ENCODE results near the gene ARMC2. TPM values are rescaled to one million over a fixed set of nuclear protein-coding genes. Genes with fewer than 3 reads are reported as not detected.

The ARMC2 gene
- total and polyA plus RNA-seq, 2 donors (not counting 1 experiment from before 2014, with no cell fraction given) = 4.8 to 9.9 TPM

DNA sequence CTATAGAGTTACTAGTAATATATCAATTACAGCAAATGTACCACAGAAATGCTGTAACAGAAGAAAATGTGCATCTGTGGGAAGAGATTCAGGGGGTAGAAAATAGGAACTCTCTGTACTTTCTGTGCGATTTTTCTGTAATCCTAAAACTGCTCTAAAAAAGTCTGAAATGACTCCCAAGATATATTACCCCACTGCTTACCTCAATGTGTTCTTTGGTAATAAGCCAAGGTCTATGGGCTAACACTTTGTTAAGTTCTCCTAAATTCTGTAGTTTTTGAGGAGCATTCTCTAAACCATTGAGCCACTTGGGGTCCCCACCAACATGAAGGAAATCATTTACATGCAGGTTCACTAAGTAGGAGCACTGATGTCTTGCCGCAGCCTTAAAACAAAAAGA lies 152.1 kb downstream of the ARMC2 start:
- CTCF ChIA-PET = interaction anchor here (1.3 kb wide), 1 partner anchor 73 kb away, joined by 4 read pairs; no protein-coding TSS in a partner anchor

More for the DNA sequence above, 152.1 kb downstream of the ARMC2 start:
- H3K36me3 ChIP-seq (replicated peaks in 1 of 2; ENCODE audit: control extremely low read depth in 1 of 2, control insufficient read depth in 1 of 2, extremely low read depth in 1 of 2, insufficient read depth in 2 of 2, low read length in 1 of 2) = peaks cover 13 to 32% of the 10 kb centered on the region in 2 experiments
- no peaks in the 10 kb centered on the region for H3K9me3 ChIP-seq (ENCODE audit: control extremely low read depth in 1 of 3, control insufficient read depth in 2 of 3, insufficient read depth in 1 of 3, low read length in 2 of 3)
- Mint-ChIP-seq H3K4me3 (no peak overlapping the region), H3K27me3 (no peaks in the 10 kb centered on the region), H3K4me1 (peaks cover 14% of the 10 kb centered on the region), H3K27ac (no peak overlapping the region), H3K9me3 (ENCODE audit: insufficient read depth) (no peaks in the 10 kb centered on the region)
- no peaks in the 10 kb centered on the region for H3K27me3 ChIP-seq (replicated peaks in 1 of 4; ENCODE audit: control extremely low read depth in 1 of 4, control insufficient read depth in 3 of 4, insufficient read depth in 4 of 4, low read length in 3 of 4)
- no peak overlapping the region for H2AFZ ChIP-seq (ENCODE audit: insufficient read depth, low read depth, low read length, poor library complexity, severe bottlenecking)
- POLR2A ChIA-PET = no interaction called here
- TF ChIP-seq CTCF (IDR thresholded peaks at IDR 0.05) (no peak), EZH2 (IDR thresholded peaks at IDR 0.05; ENCODE audit: borderline replicate concordance, insufficient read depth, low read depth, low read length, poor library complexity, severe bottlenecking) (no peak)
- DNase-seq = no peak
- no CpG with 5 or more reads among the region's 2 CpGs for WGBS (ENCODE audit: insufficient coverage)
- H4K20me1 ChIP-seq (ENCODE audit: control insufficient read depth, insufficient read depth, low read length, poor library complexity, severe bottlenecking) = peaks cover 7% of the 10 kb centered on the region
- H3K4me3 ChIP-seq (ENCODE audit: control extremely low read depth in 1 of 5, extremely low read depth in 1 of 5, insufficient read depth in 1 of 5, low read depth in 2 of 5, low read length in 4 of 5) = no peak overlapping the region
- H3K4me2 ChIP-seq (replicated peaks; ENCODE audit: low read depth, low read length, poor library complexity, severe bottlenecking) = no peak overlapping the region
- no peak overlapping the region for H3K27ac ChIP-seq (ENCODE audit: low read length in 2 of 2)
- ATAC-seq (ENCODE audit: low read depth) = no peak
- peaks cover 0 to 9% of the 10 kb centered on the region in 2 donors for H3K4me1 ChIP-seq (ENCODE audit: control insufficient read depth in 2 of 2, insufficient read depth in 2 of 2, low read length in 2 of 2)
- intact Hi-C loops (cut with micrococcal nuclease) = no loop called here
- peaks cover 6% of the 10 kb centered on the region for H3K79me2 ChIP-seq (ENCODE audit: control insufficient read depth, insufficient read depth, low read length)
- H3K9ac ChIP-seq (ENCODE audit: low read length) = no peak overlapping the region

All from B cell (primary cell).